ENCODE data around the gene OSBPL1A.
A peak's percentile ranks its signal among the peaks of the same experiment; 100 is the strongest.
"Not testable (repeated sequence)": the region's sequence is repeated elsewhere in the genome, so short reads cannot be mapped to it uniquely, and the experiment has no call there.

Gene OSBPL1A

GRCh38 chr18:24368749-24369148, 28.9 kb downstream of the OSBPL1A start:
- no peak for TF ChIP-seq CTCF (conservative IDR thresholded peaks at IDR 0.05; ENCODE audit: low read length)
- H3K4me3 ChIP-seq (ENCODE audit: low read length) = no peak overlapping the region
- no peak for DNase-seq (ENCODE audit: low read depth)

- DNase-seq (ENCODE audit: low read depth) = no peak
- TF ChIP-seq CTCF (conservative IDR thresholded peaks at IDR 0.05; ENCODE audit: low read length) = no peak
- no peak overlapping the region for H3K4me3 ChIP-seq (ENCODE audit: low read length)
Measured at GRCh38 chr18:24366328-24366727, 31.3 kb downstream of the OSBPL1A start.

- no peak for TF ChIP-seq CTCF (conservative IDR thresholded peaks at IDR 0.05; ENCODE audit: low read length)
- H3K4me3 ChIP-seq (ENCODE audit: low read length) = no peak overlapping the region
- no peak for DNase-seq (ENCODE audit: low read depth)
Measured at GRCh38 chr18:24364177-24364576, 33.4 kb downstream of the OSBPL1A start.

- DNase-seq (ENCODE audit: low read depth) = no peak
- TF ChIP-seq CTCF (conservative IDR thresholded peaks at IDR 0.05; ENCODE audit: low read length) = no peak
- no peak overlapping the region for H3K4me3 ChIP-seq (ENCODE audit: low read length)
Measured at GRCh38 chr18:24362757-24363156, 34.9 kb downstream of the OSBPL1A start.

DNA sequence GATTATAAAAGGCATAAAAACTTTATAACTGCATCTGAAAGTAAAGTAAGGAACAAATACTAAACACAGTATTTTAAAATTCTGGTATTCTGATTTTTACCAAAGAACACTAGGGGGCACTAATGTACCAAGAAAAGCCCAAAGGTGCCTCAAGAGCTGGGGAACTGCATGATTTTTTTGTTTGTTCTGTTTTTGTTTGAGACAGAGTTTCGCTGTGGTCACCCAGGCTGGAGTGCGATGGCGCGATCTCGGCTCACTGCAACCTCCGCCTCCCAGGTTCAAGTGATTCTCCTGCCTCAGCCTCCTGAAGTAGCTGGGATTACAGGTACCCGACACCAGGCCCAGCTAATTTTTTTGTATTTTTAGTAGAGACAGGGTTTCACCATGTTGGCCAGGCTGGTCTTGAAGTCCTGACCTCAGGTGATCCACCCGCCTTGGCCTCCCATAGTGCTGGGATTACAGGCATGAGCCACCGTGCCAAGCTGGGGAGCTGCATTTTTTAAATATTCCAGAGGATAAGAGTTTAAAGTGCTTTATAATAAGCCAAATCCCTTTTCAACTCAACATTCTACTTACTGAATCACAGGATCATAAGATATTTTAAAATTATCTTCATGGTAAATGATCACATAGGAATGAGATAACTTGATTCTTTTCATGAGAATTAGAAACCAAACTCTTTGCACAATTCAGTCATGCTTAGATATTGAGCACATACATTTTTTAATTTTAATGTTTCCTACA, 37.7 kb downstream of the OSBPL1A start:
- TF ChIP-seq CTCF (conservative IDR thresholded peaks at IDR 0.05; ENCODE audit: low read length) = peak; percentile 75
- peak; percentile 57 for DNase-seq (ENCODE audit: low read depth)
- H3K4me3 ChIP-seq (ENCODE audit: low read length) = not testable (repeated sequence)

- DNase-seq (ENCODE audit: low read depth) = no peak
Measured at GRCh38 chr18:24354278-24354677, 43.3 kb downstream of the OSBPL1A start.

More at GRCh38 chr18:24354278-24354677, 43.3 kb downstream of the OSBPL1A start:
- no peak overlapping the region for H3K4me3 ChIP-seq (ENCODE audit: low read length)
- TF ChIP-seq CTCF (conservative IDR thresholded peaks at IDR 0.05; ENCODE audit: low read length) = no peak

Data from AG10803 (cell line).